Tibial artery (tissue), 4 donors: Measurements from ENCODE around the gene UBXN2A.
A peak's percentile ranks its signal among the peaks of the same experiment; 100 is the strongest.

Experiments used
- DNase-seq, 2 donors: peaks; one replicate each; pipeline ENCODE4 v3.0.0-alpha.2; 2019
- H3K27ac ChIP-seq, 2 donors: fragments of 200-600 bp; sonication (generic) in 1 of 2; 1 replicate in 1 of 2; 2 replicates in 1 of 2; pipeline ENCODE4 v1.5.1; 2018 to 2019; ENCODE audit warnings: mild to moderate bottlenecking in 1 of 2
- H3K27me3 ChIP-seq, 2 donors: fragments of 200-600 bp; sonication (generic) in 1 of 2; one replicate each; pipeline versions ENCODE4 v1.5.1 to v1.6.0; 2016 to 2019
- H3K36me3 ChIP-seq, 3 donors: fragments of 200-600 bp; sonication (generic) in 2 of 3; one replicate each; pipeline ENCODE4 v1.5.1; 2016 to 2019; ENCODE audit warnings: mild to moderate bottlenecking in 2 of 3
- H3K4me1 ChIP-seq, 4 donors: fragments of 200-600 bp; sonication (generic) in 2 of 4; 1 replicate in 3 of 4; 2 replicates in 1 of 4; pipeline ENCODE4 v1.5.1; 2016 to 2019
- H3K4me3 ChIP-seq, 2 donors: fragments of 200-600 bp; sonication (generic) in 1 of 2; 1 replicate in 1 of 2; 2 replicates in 1 of 2; pipeline ENCODE4 v1.5.1; 2018 to 2019; ENCODE audit warnings: mild to moderate bottlenecking in 2 of 2
- H3K9me3 ChIP-seq, 3 donors: fragments of 200-600 bp; sonication (generic) in 1 of 3; one replicate each; pipeline ENCODE4 v1.5.1; 2016 to 2019
- CTCF ChIP-seq, 2 experiments: fragments of 200-600 bp in 1 of 2; fragments of 450-650 bp in 1 of 2; IDR thresholded peaks; one replicate each; pipeline ENCODE4 v1.5.1; 2017 to 2019; ENCODE audit warnings: antibody characterized with exemption in 2 of 2, mild to moderate bottlenecking in 1 of 2, moderate library complexity in 1 of 2
- intact Hi-C: fragments of 100-400 bp; cut with DNase I; formaldehyde crosslinking; loops from one replicate; pipeline ENCODE4 v1.15.0; 2023; ENCODE audit warnings: low total_unique reads

UBXN2A gene

GRCh38 chr2:24007693-24008092 is 67.4 kb downstream of the UBXN2A start:
- peaks cover 0 to 26% of the 10 kb centered on the region in 2 donors for H3K27me3 ChIP-seq
- H3K27ac ChIP-seq = no peak overlapping the region
- intact Hi-C loops = no loop called here
- peaks cover 0 to 6% (median 0%) of the 10 kb centered on the region in 3 donors for H3K36me3 ChIP-seq
- TF ChIP-seq CTCF (IDR thresholded peaks at IDR 0.05) = no peak
- no peak overlapping the region for H3K4me3 ChIP-seq
- H3K4me1 ChIP-seq = peaks cover 0 to 12% (median 10%) of the 10 kb centered on the region in 4 donors
- no peak for DNase-seq
- no peaks in the 10 kb centered on the region for H3K9me3 ChIP-seq

GRCh38 chr2:24008672-24009366 is 68.6 kb downstream of the UBXN2A start:
- no peak for TF ChIP-seq CTCF (IDR thresholded peaks at IDR 0.05)
- DNase-seq = no peak
- intact Hi-C loops = no loop called here
- H3K4me3 ChIP-seq = no peak overlapping the region
- H3K4me1 ChIP-seq = peaks cover 0 to 12% (median 10%) of the 10 kb centered on the region in 4 donors
- H3K9me3 ChIP-seq = no peaks in the 10 kb centered on the region
- H3K27ac ChIP-seq = no peak overlapping the region
- H3K27me3 ChIP-seq = peaks cover 0 to 26% of the 10 kb centered on the region in 2 donors
- H3K36me3 ChIP-seq = no peaks in the 10 kb centered on the region

- intact Hi-C loops = no loop called here
- Histone ChIP-seq H3K4me1 (peaks cover 0 to 12% (median 10%) of the 10 kb centered on the region in 4 donors), H3K4me3 (no peak overlapping the region), H3K27me3 (peaks cover 0 to 26% of the 10 kb centered on the region in 2 donors), H3K27ac (no peak overlapping the region), H3K9me3 (no peaks in the 10 kb centered on the region), H3K36me3 (no peaks in the 10 kb centered on the region)
- no peak for DNase-seq
- no peak for TF ChIP-seq CTCF (IDR thresholded peaks at IDR 0.05)
These were observed 69.1 kb downstream of the UBXN2A start for GRCh38 chr2:24009367-24009679.

GRCh38 chr2:24009680-24010476 is 69.6 kb downstream of the UBXN2A start, which contains the start of gene MFSD2B:
Gene MFSD2B (plus strand): TSS chr2:24010085. CDS start chr2:24010097, 12 bp downstream.
- TF ChIP-seq CTCF (IDR thresholded peaks at IDR 0.05) = no peak
- peak within 1 kb of the TSS in 1 of 2 donors; percentile 40 for H3K4me3 ChIP-seq
- no peaks in the 10 kb centered on the region for H3K9me3 ChIP-seq
- H3K36me3 ChIP-seq = no peaks in the 10 kb centered on the region
- intact Hi-C loops = no loop called here
- H3K27me3 ChIP-seq = peaks cover 0 to 26% of the 10 kb centered on the region in 2 donors
- no peak for DNase-seq
- H3K27ac ChIP-seq = no peak within 1 kb of the TSS
- H3K4me1 ChIP-seq = peaks cover 0 to 12% (median 10%) of the 10 kb centered on the region in 4 donors

GRCh38 chr2:24010477-24011249 is 70.4 kb downstream of the UBXN2A start:
- no peaks in the 10 kb centered on the region for H3K36me3 ChIP-seq
- intact Hi-C loops = no loop called here
- peaks cover 0 to 26% of the 10 kb centered on the region in 2 donors for H3K27me3 ChIP-seq
- H3K27ac ChIP-seq = no peak overlapping the region
- H3K4me3 ChIP-seq = no peak overlapping the region
- no peak for DNase-seq
- TF ChIP-seq CTCF (IDR thresholded peaks at IDR 0.05) = no peak
- H3K4me1 ChIP-seq = peaks cover 0 to 12% (median 10%) of the 10 kb centered on the region in 4 donors
- H3K9me3 ChIP-seq = no peaks in the 10 kb centered on the region
